Measurements from ENCODE around the gene INSR.
"Not testable (repeated sequence)": the region's sequence is repeated elsewhere in the genome, so short reads cannot be mapped to it uniquely, and the experiment has no call there.

Gene INSR

DNA sequence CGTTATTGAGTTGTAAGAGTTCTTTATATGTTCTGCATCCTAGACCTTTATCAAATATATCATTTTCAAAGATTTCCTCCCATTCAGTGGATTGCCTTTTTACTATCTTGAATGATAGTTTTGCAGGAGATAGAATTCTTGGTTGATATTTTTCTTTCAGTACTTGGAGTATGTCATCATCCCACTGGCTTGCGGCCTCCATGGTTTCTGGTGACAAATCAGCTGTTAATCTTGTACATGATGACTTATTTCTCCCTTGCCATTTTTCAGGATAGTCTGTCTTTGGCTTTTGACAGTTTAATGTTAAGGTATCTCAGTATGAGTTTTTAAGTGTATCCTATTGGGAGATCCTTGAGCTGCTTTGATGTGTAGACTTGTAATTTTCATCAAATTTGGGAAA, 216.2 kb downstream of the INSR start:
- no peak for DNase-seq

DNA sequence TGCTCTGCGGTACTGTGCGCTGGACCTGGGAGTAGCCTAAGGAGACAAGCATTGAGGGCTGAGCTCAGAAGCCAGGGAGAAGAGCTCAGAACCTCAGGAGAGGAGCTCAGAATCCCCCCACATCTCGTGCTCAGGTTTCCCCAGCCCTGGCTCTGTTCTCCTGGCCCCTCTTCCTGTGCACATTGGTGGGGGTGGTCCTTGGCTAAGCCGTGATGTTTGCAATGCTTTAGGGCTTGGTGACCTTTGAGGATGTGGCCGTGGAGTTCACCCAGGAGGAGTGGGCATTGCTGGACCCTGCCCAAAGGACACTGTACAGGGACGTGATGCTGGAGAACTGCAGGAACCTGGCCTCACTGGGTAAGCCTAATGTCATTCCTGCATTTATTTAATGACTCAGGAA, 218.1 kb downstream of the INSR start:
- DNase-seq = no peak

DNA sequence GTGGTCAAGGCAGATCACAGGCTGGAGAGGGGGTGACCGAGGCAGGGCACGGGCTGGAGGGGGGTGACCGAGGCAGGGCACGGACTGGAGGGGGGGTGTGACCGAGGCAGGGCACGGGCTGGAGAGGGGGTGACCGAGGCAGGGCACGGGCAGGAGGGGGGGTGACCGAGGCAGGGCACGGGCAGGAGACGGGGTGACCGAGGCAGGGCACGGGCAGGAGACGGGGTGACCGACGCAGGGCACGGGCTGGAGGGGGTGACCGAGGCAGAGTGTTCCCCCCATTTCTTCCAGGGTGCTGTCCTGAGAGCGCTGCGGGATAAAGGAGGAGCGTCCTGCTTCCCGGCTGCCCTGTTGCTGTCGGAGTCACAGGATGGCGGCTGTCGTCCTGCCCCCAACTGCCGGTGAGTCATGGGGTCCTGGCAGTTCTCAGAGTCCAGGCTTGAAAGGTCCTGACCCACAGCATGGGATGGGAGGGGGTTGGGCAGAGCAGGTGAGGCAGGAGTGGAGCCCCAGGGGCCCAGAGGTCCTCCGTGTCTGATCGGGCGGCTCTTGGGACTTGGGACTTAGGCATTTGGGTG, 219.4 kb downstream of the INSR start:
- DNase-seq = no peak

DNA sequence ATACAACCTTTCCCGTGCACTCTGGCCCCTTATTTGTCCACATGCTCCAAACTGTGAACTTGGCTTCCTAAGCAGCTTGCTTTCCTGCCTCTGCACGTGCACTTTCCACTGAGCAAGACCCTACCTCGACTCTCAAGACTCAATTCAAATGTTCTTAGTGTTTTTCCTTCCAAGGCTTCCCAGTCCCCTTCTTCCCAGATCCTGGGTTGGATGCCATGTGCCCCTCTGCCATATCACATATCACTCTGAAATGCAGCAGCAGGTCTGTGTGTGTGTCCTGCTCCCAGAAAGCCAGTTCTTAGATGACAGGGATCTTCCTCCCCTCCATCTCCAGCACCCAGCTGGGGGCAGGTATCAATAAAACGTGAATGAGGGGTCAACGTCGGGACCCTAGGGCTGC, 221.7 kb downstream of the INSR start:
- DNase-seq = no peak

DNA sequence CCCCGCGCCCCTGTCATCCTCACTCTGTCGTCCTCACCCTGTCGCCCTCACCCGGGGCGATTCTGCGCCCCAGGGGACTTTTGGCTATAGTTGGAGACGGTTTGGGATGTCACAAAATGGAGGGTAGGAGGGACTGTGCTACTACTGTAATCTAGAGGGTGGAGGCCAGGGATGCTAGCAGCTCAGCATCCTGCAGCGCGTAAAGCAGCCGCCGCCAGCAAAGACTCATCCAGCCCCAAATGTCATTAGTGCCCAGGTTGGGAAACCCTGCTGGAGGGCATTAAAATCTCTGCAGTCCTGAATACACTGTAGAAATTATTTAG, 224.3 kb downstream of the INSR start:
- no peak for DNase-seq

DNA sequence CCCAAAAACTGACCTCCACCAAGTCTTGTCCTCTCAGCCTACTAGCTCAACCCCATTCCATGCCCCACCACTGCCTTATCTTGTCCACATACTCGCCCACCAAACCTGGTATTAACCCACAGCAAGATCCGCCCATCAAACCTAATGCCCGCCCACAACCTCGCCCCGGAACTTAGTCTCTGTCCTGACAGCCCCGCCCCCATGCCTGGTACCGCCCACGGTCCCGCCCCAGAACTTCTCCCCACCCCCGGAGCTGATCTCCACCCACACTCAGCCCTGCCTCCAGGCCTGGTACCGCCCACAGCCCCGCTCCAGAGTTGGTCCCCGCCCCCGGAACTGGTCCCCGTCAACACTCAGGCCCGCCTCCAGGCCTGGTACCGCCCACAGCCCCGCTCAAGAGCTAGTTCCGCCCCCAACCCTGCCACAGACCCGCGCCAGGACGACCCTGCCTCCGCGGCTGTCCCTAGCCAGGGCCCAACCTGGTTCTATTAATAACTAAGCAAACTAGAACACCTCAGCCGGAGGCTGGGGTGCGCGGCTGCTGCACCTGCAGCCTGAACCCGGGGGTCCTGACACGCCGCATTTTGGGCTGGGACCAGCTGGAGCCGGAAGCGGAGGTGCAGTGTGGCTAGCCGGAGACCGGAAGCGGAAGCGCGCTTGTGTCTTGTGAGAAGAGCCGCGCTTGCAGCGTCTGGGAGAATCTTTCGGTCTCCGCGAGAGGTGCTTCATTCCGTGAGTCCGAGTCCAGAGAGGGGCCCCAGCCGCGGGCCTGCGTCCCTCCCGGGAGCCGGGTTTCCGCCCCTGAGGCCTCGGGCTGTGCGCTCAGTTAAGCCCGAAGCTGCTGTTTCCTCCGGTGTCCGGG, 224.9 kb downstream of the INSR start, which contains the start of gene ZNF557:
Gene ZNF557, plus strand, starts transcription at position 662 of the 862 bp plus-strand sequence. CDS start 5,372 bp downstream, outside the sequence.
- DNase-seq = peak; percentile 46

DNA sequence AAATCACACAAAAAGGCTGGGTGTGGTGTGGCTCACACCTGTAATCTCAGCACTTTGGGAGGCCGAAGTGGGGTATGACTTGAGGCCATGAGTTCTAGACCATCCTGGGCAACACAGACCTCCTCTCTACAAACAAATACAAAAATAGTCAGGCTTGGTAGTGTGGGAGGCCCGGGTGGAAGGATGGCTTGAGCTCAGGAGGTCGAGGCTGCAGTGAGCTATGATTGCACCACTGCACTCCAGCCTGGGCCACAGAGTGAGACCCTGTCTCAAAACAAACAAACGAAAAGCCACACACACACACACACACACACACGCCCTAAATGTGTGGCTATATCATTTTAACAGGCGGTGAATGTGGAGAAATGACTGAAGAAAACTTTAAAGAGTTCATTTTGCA, 225.6 kb downstream of the INSR start:
- no peak for DNase-seq

DNA sequence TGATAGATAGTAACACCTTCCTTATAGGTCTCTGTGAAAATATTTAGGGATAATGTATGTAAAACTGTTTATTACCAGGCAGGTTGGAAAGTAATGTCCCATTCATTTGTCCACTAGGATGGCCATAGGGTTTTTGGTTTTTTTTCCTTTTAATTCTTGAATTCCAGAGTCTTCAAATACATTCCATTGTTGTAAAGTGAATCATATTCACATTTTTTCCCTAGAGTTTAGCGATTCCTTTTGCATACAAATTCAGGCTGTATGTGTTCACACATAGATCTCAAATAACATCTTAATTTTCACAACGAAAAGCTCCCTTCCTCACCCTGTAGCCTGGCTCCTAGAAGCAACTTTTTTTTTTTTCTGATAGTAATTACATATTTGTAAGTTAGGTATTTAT, 226.5 kb downstream of the INSR start:
- DNase-seq = no peak

DNA sequence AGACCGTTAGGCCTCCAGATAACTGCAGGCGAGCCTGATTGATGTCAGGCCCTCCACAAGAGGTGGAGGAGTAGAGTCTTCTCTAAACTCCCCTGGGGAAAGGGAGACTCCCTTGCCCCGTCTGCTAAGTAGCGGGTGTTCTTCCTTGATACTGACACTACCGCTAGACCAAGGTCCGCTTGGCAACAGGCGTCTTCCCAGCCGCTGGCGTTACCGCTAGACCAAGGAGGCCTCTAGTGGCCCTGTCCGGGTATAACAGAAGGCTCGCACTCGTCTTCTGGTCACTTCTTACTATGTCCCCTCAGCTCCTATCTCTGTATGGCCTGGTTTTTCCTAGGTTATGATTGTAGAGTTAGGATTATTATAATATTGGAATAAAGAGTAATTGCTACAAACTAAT, 227.1 kb downstream of the INSR start:
- DNase-seq = not testable (repeated sequence)

DNA sequence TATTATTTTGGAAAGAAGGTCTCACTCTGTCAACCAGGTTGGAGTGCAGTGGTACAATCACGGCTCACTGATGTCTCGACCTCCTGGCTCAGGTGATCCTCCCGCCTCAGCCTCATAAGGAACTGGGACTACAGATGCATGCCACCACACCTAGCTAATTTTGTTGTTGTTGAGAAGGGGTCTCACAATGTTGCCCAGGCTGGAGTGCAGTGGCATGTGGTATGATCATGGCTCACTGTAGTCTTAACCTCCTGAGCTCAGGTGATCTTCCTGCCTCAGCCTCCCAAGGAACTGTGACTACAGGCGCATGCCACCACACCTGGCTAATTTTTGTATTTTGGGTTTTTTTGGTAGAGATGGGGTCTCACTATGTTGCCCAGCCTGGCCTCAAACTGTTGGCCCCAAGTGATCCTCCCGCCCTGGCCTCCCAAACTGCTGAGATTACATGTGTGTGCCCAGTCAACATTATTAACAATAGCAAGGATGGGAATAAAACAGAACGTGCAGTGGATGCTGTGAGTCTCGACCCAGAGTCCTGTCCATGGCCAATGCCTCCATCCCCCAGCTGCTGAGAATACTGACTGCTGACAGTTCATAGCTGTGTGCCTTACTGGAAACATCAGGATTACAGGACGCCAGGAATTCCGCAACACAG, 230.3 kb downstream of the INSR start:
- no peak for DNase-seq

DNA sequence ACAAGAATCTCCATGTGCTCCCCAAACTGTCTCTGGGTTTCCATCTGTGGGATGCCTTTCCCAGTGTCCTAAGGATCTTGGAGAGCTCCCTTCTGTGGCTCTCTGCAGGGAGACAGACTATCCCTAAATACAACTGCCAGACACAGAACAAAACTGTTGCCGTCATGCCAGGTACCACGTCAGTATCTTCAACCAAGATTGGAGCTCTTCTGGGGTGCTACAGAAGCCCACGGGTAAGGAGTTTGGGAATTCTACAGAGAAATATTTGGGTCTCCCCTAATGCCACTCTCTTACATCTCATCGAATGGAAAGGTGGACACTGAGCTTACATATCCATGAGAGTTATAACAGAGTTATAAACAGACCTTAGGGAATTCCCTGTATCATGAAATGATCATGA, 230.9 kb downstream of the INSR start:
- DNase-seq = no peak

Data from NCI-H187 treated with DMSO at 0.1 percent for 48 hours (cell line).